Endothelial cell (in vitro differentiated cells): ENCODE measurements around the gene MYCN. TPM values are rescaled to one million over a fixed set of nuclear protein-coding genes. Genes with fewer than 3 reads are reported as not detected.

Experiments
- DNase-seq: peaks from one replicate; pipeline ENCODE4 v3.0.0; 2021; ENCODE audit warnings: low spot score
- H3K27ac Mint-ChIP-seq: one replicate; pipeline ENCODE4 v1.8.0; 2021; ENCODE audit warnings: mixed read lengths, inconsistent platforms; ENCODE audit not compliant: unreplicated experiment
- H3K27me3 Mint-ChIP-seq: one replicate; pipeline ENCODE4 v1.8.0; 2021; ENCODE audit warnings: mild to moderate bottlenecking, moderate library complexity, mixed read lengths, inconsistent platforms; ENCODE audit not compliant: unreplicated experiment
- H3K36me3 Mint-ChIP-seq: one replicate; pipeline ENCODE4 v1.8.0; 2021; ENCODE audit warnings: mild to moderate bottlenecking, low read depth, mixed read lengths, inconsistent platforms; ENCODE audit not compliant: unreplicated experiment
- H3K4me1 Mint-ChIP-seq: one replicate; pipeline ENCODE4 v1.8.0; 2021; ENCODE audit warnings: mild to moderate bottlenecking, mixed read lengths, inconsistent platforms; ENCODE audit not compliant: unreplicated experiment
- H3K4me3 Mint-ChIP-seq: one replicate; pipeline ENCODE4 v1.8.0; 2021; ENCODE audit warnings: mild to moderate bottlenecking, mixed read lengths, inconsistent platforms; ENCODE audit not compliant: unreplicated experiment
- H3K9me3 Mint-ChIP-seq: one replicate; pipeline ENCODE4 v1.8.0; 2021; ENCODE audit warnings: mixed read lengths, inconsistent platforms; ENCODE audit not compliant: unreplicated experiment
- CTCF ChIP-seq: fragments of 200-600 bp; sonication (generic); IDR thresholded peaks from one replicate; pipeline ENCODE4 v1.5.0; 2021; ENCODE audit warnings: antibody characterized with exemption; ENCODE audit not compliant: unreplicated experiment
- total RNA-seq: library from RNA; stranded (reverse); fragmentation: NEBNext Ultra II Directional; extraction: Animal tissue kit (Norgen Biotek cat#: 25700); gene quantifications from one replicate; pipeline ENCODE4 v1.2.1, GENCODE V29; 2021; ENCODE audit not compliant: unreplicated experiment

The MYCN gene
- total RNA-seq, 1 donor from 2014 or later: 8.5 TPM

GRCh38 chr2:15929861-15930260 lies 10.5 kb upstream of the MYCN start:
- no peak for TF ChIP-seq CTCF
- Mint-ChIP-seq H3K4me1 (no peaks in the 10 kb centered on the region), H3K27me3 (peaks cover 4% of the 10 kb centered on the region), H3K27ac (no peak overlapping the region), H3K4me3 (no peak overlapping the region), H3K9me3 (no peaks in the 10 kb centered on the region), H3K36me3 (no peaks in the 10 kb centered on the region)
- DNase-seq: no peak

- no peak for TF ChIP-seq CTCF
- no peak overlapping the region for H3K4me3 Mint-ChIP-seq
- no peaks in the 10 kb centered on the region for H3K9me3 Mint-ChIP-seq
- H3K36me3 Mint-ChIP-seq: no peaks in the 10 kb centered on the region
- no peaks in the 10 kb centered on the region for H3K4me1 Mint-ChIP-seq
- DNase-seq: no peak
- no peak overlapping the region for H3K27ac Mint-ChIP-seq
- peaks cover 4% of the 10 kb centered on the region for H3K27me3 Mint-ChIP-seq
These were observed 9.6 kb upstream of the MYCN start for GRCh38 chr2:15930589-15931318.

GRCh38 chr2:15931319-15931890 lies 8.9 kb upstream of the MYCN start:
- H3K4me1 Mint-ChIP-seq: no peaks in the 10 kb centered on the region
- no peaks in the 10 kb centered on the region for H3K9me3 Mint-ChIP-seq
- no peak overlapping the region for H3K27ac Mint-ChIP-seq
- no peaks in the 10 kb centered on the region for H3K36me3 Mint-ChIP-seq
- DNase-seq: no peak
- no peak overlapping the region for H3K4me3 Mint-ChIP-seq
- H3K27me3 Mint-ChIP-seq: peaks cover 6% of the 10 kb centered on the region
- no peak for TF ChIP-seq CTCF

GRCh38 chr2:15931950-15932349 lies 8.4 kb upstream of the MYCN start:
- H3K27ac Mint-ChIP-seq: no peak overlapping the region
- DNase-seq: no peak
- no peaks in the 10 kb centered on the region for H3K4me1 Mint-ChIP-seq
- H3K9me3 Mint-ChIP-seq: no peaks in the 10 kb centered on the region
- TF ChIP-seq CTCF: no peak
- H3K4me3 Mint-ChIP-seq: no peak overlapping the region
- peaks cover 6% of the 10 kb centered on the region for H3K27me3 Mint-ChIP-seq
- no peaks in the 10 kb centered on the region for H3K36me3 Mint-ChIP-seq

GRCh38 chr2:15932394-15933183 lies 7.8 kb upstream of the MYCN start:
- Mint-ChIP-seq H3K4me1 (no peaks in the 10 kb centered on the region), H3K27me3 (peaks cover 6% of the 10 kb centered on the region), H3K27ac (no peak overlapping the region), H3K36me3 (no peaks in the 10 kb centered on the region), H3K9me3 (no peaks in the 10 kb centered on the region), H3K4me3 (no peak overlapping the region)
- DNase-seq: no peak
- no peak for TF ChIP-seq CTCF
